ENCODE measurements around the gene CPLX4.

The CPLX4 gene

DNA sequence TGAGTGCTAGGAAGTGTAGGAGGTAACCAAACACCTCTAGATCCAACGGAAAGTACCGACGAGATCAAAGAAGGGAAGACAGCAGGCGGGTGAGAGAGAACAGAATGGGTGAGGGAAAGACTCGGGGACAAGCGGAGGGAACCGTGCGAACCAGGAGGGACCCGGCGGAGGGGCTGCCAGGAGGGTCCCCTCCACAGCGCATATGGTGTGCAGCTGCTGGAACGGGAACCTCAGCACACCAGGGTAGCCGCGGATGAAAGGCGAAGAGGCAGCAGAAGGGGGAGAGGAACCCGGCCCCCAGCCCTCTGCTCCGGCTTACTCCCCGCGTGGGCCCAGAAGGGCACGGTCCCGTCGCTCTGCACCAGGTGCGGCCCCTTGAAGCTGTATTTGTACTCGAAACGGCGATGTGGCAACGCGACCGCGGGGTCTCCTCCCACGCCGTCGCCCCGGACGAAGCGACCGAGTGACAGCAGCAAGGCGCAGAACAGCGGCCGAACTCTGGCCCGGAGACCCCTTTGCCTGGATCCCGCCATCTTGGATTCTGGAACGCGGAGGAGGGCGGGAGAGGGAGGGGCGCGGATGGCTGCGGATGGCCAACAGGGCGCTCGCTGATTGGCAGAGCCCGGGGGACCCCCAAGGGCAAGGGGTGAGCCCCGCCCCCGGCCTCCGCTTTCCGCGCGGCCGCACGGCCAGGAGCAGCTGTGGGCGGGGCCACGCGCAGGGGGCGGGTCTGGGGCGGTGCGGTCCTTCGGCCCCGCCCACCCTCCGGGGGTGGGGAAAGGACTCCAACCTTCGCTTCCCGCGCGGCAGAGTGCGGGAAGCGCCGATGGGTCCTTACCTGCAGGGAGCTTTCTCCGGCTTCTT, 40.5 kb upstream of the CPLX4 start, which contains the start of gene LMAN1 (continued):
- TF ChIP-seq, protein P1, sequence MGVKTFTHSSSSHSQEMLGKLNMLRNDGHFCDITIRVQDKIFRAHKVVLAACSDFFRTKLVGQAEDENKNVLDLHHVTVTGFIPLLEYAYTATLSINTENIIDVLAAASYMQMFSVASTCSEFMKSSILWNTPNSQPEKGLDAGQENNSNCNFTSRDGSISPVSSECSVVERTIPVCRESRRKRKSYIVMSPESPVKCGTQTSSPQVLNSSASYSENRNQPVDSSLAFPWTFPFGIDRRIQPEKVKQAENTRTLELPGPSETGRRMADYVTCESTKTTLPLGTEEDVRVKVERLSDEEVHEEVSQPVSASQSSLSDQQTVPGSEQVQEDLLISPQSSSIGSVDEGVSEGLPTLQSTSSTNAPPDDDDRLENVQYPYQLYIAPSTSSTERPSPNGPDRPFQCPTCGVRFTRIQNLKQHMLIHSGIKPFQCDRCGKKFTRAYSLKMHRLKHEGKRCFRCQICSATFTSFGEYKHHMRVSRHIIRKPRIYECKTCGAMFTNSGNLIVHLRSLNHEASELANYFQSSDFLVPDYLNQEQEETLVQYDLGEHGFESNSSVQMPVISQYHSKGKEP (tag by site-specific recombination; IDR thresholded peaks at IDR 0.05), result no peak
- TF ChIP-seq ZFP41 (tag by site-specific recombination; IDR thresholded peaks at IDR 0.05; ENCODE audit: borderline replicate concordance) (no peak), ZFHX2 (tag by site-specific recombination; conservative IDR thresholded peaks at IDR 0.05) (peak; percentile 80), ZNF548 (tag by site-specific recombination; IDR thresholded peaks at IDR 0.05) (no peak), ZNF155 (tag by site-specific recombination; IDR thresholded peaks at IDR 0.05) (no peak), ZNF670 (tag by site-specific recombination; IDR thresholded peaks at IDR 0.05; ENCODE audit: low read depth) (no peak), ZNF626 (tag by site-specific recombination; IDR thresholded peaks at IDR 0.05) (no peak), HOXD13 (CRISPR knock-in tag; IDR thresholded peaks at IDR 0.05; ENCODE audit: borderline replicate concordance) (no peak), MZF1 (tag by site-specific recombination; IDR thresholded peaks at IDR 0.05; ENCODE audit: borderline replicate concordance) (no peak), ZNF621 (tag by site-specific recombination; IDR thresholded peaks at IDR 0.05) (no peak), ZNF175 (tag by site-specific recombination; IDR thresholded peaks at IDR 0.05) (no peak), ZNF501 (tag by site-specific recombination; IDR thresholded peaks at IDR 0.05) (peak; percentile 97), ZNF624 (tag by site-specific recombination; IDR thresholded peaks at IDR 0.05) (no peak), ZXDB (tag by site-specific recombination; IDR thresholded peaks at IDR 0.05) (peak; percentile 94), ZNF514 (tag by site-specific recombination; IDR thresholded peaks at IDR 0.05) (no peak), ZNF214 (tag by site-specific recombination; IDR thresholded peaks at IDR 0.05; ENCODE audit: borderline replicate concordance) (no peak), ZNF404 (tag by site-specific recombination; IDR thresholded peaks at IDR 0.05) (no peak), ZNF248 (tag by site-specific recombination; IDR thresholded peaks at IDR 0.05) (no peak), ZSCAN23 (tag by site-specific recombination; IDR thresholded peaks at IDR 0.05) (no peak), ZNF239 (tag by site-specific recombination; IDR thresholded peaks at IDR 0.05) (no peak), IKZF3 (tag by site-specific recombination; IDR thresholded peaks at IDR 0.05) (peak; percentile 67; the same call in 1 of the 2 replicates), ZNF184 (tag by site-specific recombination; IDR thresholded peaks at IDR 0.05) (no peak), ZNF571 (tag by site-specific recombination; IDR thresholded peaks at IDR 0.05) (no peak), ZNF211 (tag by site-specific recombination; IDR thresholded peaks at IDR 0.05; ENCODE audit: low read depth) (no peak)
- TF ChIP-seq, protein P2, sequence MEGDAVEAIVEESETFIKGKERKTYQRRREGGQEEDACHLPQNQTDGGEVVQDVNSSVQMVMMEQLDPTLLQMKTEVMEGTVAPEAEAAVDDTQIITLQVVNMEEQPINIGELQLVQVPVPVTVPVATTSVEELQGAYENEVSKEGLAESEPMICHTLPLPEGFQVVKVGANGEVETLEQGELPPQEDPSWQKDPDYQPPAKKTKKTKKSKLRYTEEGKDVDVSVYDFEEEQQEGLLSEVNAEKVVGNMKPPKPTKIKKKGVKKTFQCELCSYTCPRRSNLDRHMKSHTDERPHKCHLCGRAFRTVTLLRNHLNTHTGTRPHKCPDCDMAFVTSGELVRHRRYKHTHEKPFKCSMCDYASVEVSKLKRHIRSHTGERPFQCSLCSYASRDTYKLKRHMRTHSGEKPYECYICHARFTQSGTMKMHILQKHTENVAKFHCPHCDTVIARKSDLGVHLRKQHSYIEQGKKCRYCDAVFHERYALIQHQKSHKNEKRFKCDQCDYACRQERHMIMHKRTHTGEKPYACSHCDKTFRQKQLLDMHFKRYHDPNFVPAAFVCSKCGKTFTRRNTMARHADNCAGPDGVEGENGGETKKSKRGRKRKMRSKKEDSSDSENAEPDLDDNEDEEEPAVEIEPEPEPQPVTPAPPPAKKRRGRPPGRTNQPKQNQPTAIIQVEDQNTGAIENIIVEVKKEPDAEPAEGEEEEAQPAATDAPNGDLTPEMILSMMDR (tag by site-specific recombination; IDR thresholded peaks at IDR 0.05), result no peak
- TF ChIP-seq, protein P3, sequence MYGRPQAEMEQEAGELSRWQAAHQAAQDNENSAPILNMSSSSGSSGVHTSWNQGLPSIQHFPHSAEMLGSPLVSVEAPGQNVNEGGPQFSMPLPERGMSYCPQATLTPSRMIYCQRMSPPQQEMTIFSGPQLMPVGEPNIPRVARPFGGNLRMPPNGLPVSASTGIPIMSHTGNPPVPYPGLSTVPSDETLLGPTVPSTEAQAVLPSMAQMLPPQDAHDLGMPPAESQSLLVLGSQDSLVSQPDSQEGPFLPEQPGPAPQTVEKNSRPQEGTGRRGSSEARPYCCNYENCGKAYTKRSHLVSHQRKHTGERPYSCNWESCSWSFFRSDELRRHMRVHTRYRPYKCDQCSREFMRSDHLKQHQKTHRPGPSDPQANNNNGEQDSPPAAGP (tag by site-specific recombination; IDR thresholded peaks at IDR 0.05), result no peak; the same call in 1 of the 2 replicates
- TF ChIP-seq, protein P4, sequence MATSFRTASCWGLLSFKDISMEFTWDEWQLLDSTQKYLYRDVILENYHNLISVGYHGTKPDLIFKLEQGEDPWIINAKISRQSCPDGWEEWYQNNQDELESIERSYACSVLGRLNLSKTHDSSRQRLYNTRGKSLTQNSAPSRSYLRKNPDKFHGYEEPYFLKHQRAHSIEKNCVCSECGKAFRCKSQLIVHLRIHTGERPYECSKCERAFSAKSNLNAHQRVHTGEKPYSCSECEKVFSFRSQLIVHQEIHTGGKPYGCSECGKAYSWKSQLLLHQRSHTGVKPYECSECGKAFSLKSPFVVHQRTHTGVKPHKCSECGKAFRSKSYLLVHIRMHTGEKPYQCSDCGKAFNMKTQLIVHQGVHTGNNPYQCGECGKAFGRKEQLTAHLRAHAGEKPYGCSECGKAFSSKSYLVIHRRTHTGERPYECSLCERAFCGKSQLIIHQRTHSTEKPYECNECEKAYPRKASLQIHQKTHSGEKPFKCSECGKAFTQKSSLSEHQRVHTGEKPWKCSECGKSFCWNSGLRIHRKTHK (tag by site-specific recombination; IDR thresholded peaks at IDR 0.05), result no peak
- TF ChIP-seq, protein P5, sequence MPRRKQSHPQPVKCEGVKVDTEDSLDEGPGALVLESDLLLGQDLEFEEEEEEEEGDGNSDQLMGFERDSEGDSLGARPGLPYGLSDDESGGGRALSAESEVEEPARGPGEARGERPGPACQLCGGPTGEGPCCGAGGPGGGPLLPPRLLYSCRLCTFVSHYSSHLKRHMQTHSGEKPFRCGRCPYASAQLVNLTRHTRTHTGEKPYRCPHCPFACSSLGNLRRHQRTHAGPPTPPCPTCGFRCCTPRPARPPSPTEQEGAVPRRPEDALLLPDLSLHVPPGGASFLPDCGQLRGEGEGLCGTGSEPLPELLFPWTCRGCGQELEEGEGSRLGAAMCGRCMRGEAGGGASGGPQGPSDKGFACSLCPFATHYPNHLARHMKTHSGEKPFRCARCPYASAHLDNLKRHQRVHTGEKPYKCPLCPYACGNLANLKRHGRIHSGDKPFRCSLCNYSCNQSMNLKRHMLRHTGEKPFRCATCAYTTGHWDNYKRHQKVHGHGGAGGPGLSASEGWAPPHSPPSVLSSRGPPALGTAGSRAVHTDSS (tag by site-specific recombination; IDR thresholded peaks at IDR 0.05), result no peak
- TF ChIP-seq, protein P6, sequence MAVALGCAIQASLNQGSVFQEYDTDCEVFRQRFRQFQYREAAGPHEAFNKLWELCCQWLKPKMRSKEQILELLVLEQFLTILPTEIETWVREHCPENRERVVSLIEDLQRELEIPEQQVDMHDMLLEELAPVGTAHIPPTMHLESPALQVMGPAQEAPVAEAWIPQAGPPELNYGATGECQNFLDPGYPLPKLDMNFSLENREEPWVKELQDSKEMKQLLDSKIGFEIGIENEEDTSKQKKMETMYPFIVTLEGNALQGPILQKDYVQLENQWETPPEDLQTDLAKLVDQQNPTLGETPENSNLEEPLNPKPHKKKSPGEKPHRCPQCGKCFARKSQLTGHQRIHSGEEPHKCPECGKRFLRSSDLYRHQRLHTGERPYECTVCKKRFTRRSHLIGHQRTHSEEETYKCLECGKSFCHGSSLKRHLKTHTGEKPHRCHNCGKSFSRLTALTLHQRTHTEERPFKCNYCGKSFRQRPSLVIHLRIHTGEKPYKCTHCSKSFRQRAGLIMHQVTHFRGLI (tag by site-specific recombination; IDR thresholded peaks at IDR 0.05), result no peak
- TF ChIP-seq, protein P7, sequence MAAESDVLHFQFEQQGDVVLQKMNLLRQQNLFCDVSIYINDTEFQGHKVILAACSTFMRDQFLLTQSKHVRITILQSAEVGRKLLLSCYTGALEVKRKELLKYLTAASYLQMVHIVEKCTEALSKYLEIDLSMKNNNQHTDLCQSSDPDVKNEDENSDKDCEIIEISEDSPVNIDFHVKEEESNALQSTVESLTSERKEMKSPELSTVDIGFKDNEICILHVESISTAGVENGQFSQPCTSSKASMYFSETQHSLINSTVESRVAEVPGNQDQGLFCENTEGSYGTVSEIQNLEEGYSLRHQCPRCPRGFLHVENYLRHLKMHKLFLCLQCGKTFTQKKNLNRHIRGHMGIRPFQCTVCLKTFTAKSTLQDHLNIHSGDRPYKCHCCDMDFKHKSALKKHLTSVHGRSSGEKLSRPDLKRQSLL (tag by site-specific recombination; IDR thresholded peaks at IDR 0.05), result no peak
